ENCODE results near the gene FNIP2.

FNIP2 gene

GRCh38 chr4:158763462-158763861, 5.4 kb upstream of the FNIP2 start:
- DNase-seq: no peak

GRCh38 chr4:158766434-158767044, 2.3 kb upstream of the FNIP2 start:
- DNase-seq: no peak

- no peak for DNase-seq
These were observed 1.4 kb upstream of the FNIP2 start for GRCh38 chr4:158767451-158767850.

- DNase-seq: peak; percentile 43
These were observed 522 bp downstream of the FNIP2 start for GRCh38 chr4:158769175-158769921.

- no peak for DNase-seq
These were observed 1.8 kb downstream of the FNIP2 start for GRCh38 chr4:158770671-158771070.

GRCh38 chr4:158771776-158772175, 3.0 kb downstream of the FNIP2 start:
- DNase-seq: no peak

GRCh38 chr4:158775091-158775651, 6.3 kb downstream of the FNIP2 start:
- DNase-seq: no peak

GRCh38 chr4:158776106-158776505, 7.3 kb downstream of the FNIP2 start:
- no peak for DNase-seq

GRCh38 chr4:158777423-158778155, 8.8 kb downstream of the FNIP2 start:
- DNase-seq: no peak

- DNase-seq: no peak
These were observed 9.4 kb downstream of the FNIP2 start for GRCh38 chr4:158778156-158778711.

- DNase-seq: no peak
These were observed 9.9 kb downstream of the FNIP2 start for GRCh38 chr4:158778712-158779111.

GRCh38 chr4:158781963-158782362, 13.1 kb downstream of the FNIP2 start:
- DNase-seq: no peak

GRCh38 chr4:158782551-158783360, 13.9 kb downstream of the FNIP2 start:
- no peak for DNase-seq

GRCh38 chr4:158783785-158784184, 15.0 kb downstream of the FNIP2 start:
- DNase-seq: no peak

- no peak for DNase-seq
These were observed 16.9 kb downstream of the FNIP2 start for GRCh38 chr4:158785718-158786117.

- DNase-seq: no peak
These were observed 17.3 kb downstream of the FNIP2 start for GRCh38 chr4:158786121-158786601.

GRCh38 chr4:158786955-158787354, 18.1 kb downstream of the FNIP2 start:
- DNase-seq: no peak

- no peak for DNase-seq
These were observed 19.1 kb downstream of the FNIP2 start for GRCh38 chr4:158787709-158788475.

GRCh38 chr4:158788516-158788915, 19.7 kb downstream of the FNIP2 start:
- DNase-seq: no peak

- DNase-seq: no peak
These were observed 21.0 kb downstream of the FNIP2 start for GRCh38 chr4:158789853-158790252.

- no peak for DNase-seq
These were observed 24.2 kb downstream of the FNIP2 start for GRCh38 chr4:158793021-158793420.
